GM18526 (cell line): Measurements from ENCODE around the gene MYH6.

Source experiments
- POLR2A ChIP-seq: IDR thresholded peaks from 3 replicates; pipeline ENCODE4 v1.6.1; 2011; ENCODE audit not compliant: insufficient read length; ENCODE audit errors: extremely low read depth

The MYH6 gene

GRCh38 chr14:23438101-23438971 is 30.3 kb upstream of the MYH6 start:
- no peak for TF ChIP-seq POLR2A

- no peak for TF ChIP-seq POLR2A
Measured at GRCh38 chr14:23437133-23438100, 29.3 kb upstream of the MYH6 start.

- no peak for TF ChIP-seq POLR2A
Measured at GRCh38 chr14:23436327-23437132, 28.5 kb upstream of the MYH6 start.

- no peak for TF ChIP-seq POLR2A
Measured at GRCh38 chr14:23435543-23436326, 27.7 kb upstream of the MYH6 start, which contains the start of gene MYH7. MYH7 (minus strand) TSS chr14:23435660; CDS start chr14:23433732, 1,928 bp downstream.

GRCh38 chr14:23434488-23435222 is 26.6 kb upstream of the MYH6 start:
- no peak for TF ChIP-seq POLR2A

- TF ChIP-seq POLR2A, result no peak
Measured at GRCh38 chr14:23433457-23433856, 25.4 kb upstream of the MYH6 start.

- no peak for TF ChIP-seq POLR2A
Measured at GRCh38 chr14:23432946-23433345, 24.9 kb upstream of the MYH6 start.

GRCh38 chr14:23432102-23432925 is 24.2 kb upstream of the MYH6 start:
- no peak for TF ChIP-seq POLR2A

GRCh38 chr14:23431486-23431885 is 23.4 kb upstream of the MYH6 start:
- TF ChIP-seq POLR2A, result no peak

GRCh38 chr14:23430723-23431085 is 22.6 kb upstream of the MYH6 start:
- TF ChIP-seq POLR2A, result no peak

GRCh38 chr14:23430016-23430722 is 22.1 kb upstream of the MYH6 start:
- TF ChIP-seq POLR2A, result no peak
